ENCODE results near the gene TMEM252. TPM values are rescaled to one million over a fixed set of nuclear protein-coding genes. Genes with fewer than 3 reads are reported as not detected.

Gene TMEM252
- total and polyA plus RNA-seq, 4 donors, result 0.17 TPM; not detected in 3

GRCh38 chr9:68500457-68501381, 40.0 kb downstream of the TMEM252 start:
- no peak overlapping the region for H3K27ac ChIP-seq (ENCODE audit: low read depth in 1 of 2, low read length in 2 of 2)
- no peak overlapping the region for H3K4me3 ChIP-seq (ENCODE audit: low read depth in 1 of 3, low read length in 3 of 3)
- H3K9ac ChIP-seq (ENCODE audit: low read depth in 1 of 2, low read length in 2 of 2), result no peak overlapping the region
- H3K27me3 ChIP-seq (ENCODE audit: control insufficient read depth in 4 of 4, insufficient read depth in 4 of 4, low read length in 3 of 4), result no peaks in the 10 kb centered on the region
- WGBS, result 67% methylated on average over 9 of the region's 9 CpGs
- TF ChIP-seq EGR1 (IDR thresholded peaks at IDR 0.05; ENCODE audit: low read depth in 2 of 2), result no peak
- TF ChIP-seq HNF4A (conservative IDR thresholded peaks at IDR 0.05), result peak; percentile 23 to 37
- peak; percentile 31 for TF ChIP-seq SP1 (IDR thresholded peaks at IDR 0.05)
- peak in 1 of 2 donors; percentile 7 for TF ChIP-seq RAD21 (IDR thresholded peaks at IDR 0.05)
- TF ChIP-seq JUND (IDR thresholded peaks at IDR 0.05), result peak; percentile 26 to 29
- TF ChIP-seq RXRA (IDR thresholded peaks at IDR 0.05), result peak in 1 of 2 donors; percentile 22
- H3K9me3 ChIP-seq (ENCODE audit: control insufficient read depth in 4 of 4, low read length in 3 of 4), result no peaks in the 10 kb centered on the region
- peaks cover 0 to 4% (median 0%) of the 10 kb centered on the region in 4 donors for H3K4me1 ChIP-seq (ENCODE audit: control insufficient read depth in 4 of 4, insufficient read depth in 4 of 4, low read length in 3 of 4)
- DNase-seq (ENCODE audit: low spot score), result no peak
- H3K36me3 ChIP-seq (ENCODE audit: control insufficient read depth in 4 of 4, insufficient read depth in 3 of 4, low read depth in 1 of 4, low read length in 3 of 4), result no peaks in the 10 kb centered on the region

- no peak overlapping the region for H3K27ac ChIP-seq (ENCODE audit: low read depth in 1 of 2, low read length in 2 of 2)
- no peaks in the 10 kb centered on the region for H3K9me3 ChIP-seq (ENCODE audit: control insufficient read depth in 4 of 4, low read length in 3 of 4)
- TF ChIP-seq ATF3 (IDR thresholded peaks at IDR 0.05) (no peak), RXRA (IDR thresholded peaks at IDR 0.05) (no peak), FOXA1 (IDR thresholded peaks at IDR 0.05) (no peak)
These were observed 41.9 kb downstream of the TMEM252 start for GRCh38 chr9:68498816-68499215.

GRCh38 chr9:68497629-68498028, 43.1 kb downstream of the TMEM252 start:
- TF ChIP-seq ZBTB33 (IDR thresholded peaks at IDR 0.05) (no peak), JUND (IDR thresholded peaks at IDR 0.05) (no peak)

More at GRCh38 chr9:68498816-68499215, 41.9 kb downstream of the TMEM252 start:
- H3K9ac ChIP-seq (ENCODE audit: low read depth in 1 of 2, low read length in 2 of 2), result no peak overlapping the region
- DNase-seq (ENCODE audit: low spot score), result no peak
- 87% methylated on average over 2 of the region's 2 CpGs for WGBS
- no peaks in the 10 kb centered on the region for H3K4me1 ChIP-seq (ENCODE audit: control insufficient read depth in 4 of 4, insufficient read depth in 4 of 4, low read length in 3 of 4)
- H3K27me3 ChIP-seq (ENCODE audit: control insufficient read depth in 4 of 4, insufficient read depth in 4 of 4, low read length in 3 of 4), result peaks cover 0 to 2% (median 0%) of the 10 kb centered on the region in 4 donors
- no peak overlapping the region for H3K4me3 ChIP-seq (ENCODE audit: low read depth in 1 of 3, low read length in 3 of 3)
- no peaks in the 10 kb centered on the region for H3K36me3 ChIP-seq (ENCODE audit: control insufficient read depth in 4 of 4, insufficient read depth in 3 of 4, low read depth in 1 of 4, low read length in 3 of 4)

GRCh38 chr9:68496356-68496755, 44.3 kb downstream of the TMEM252 start:
- Histone ChIP-seq H3K9ac (ENCODE audit: low read depth in 1 of 2, low read length in 2 of 2) (no peak overlapping the region), H3K4me1 (ENCODE audit: control insufficient read depth in 4 of 4, insufficient read depth in 4 of 4, low read length in 3 of 4) (no peaks in the 10 kb centered on the region), H3K4me3 (ENCODE audit: low read depth in 1 of 3, low read length in 3 of 3) (no peak overlapping the region), H3K9me3 (ENCODE audit: control insufficient read depth in 4 of 4, low read length in 3 of 4) (no peaks in the 10 kb centered on the region), H3K27ac (ENCODE audit: low read depth in 1 of 2, low read length in 2 of 2) (no peak overlapping the region), H3K27me3 (ENCODE audit: control insufficient read depth in 4 of 4, insufficient read depth in 4 of 4, low read length in 3 of 4) (peaks cover 0 to 2% (median 0%) of the 10 kb centered on the region in 4 donors), H3K36me3 (ENCODE audit: control insufficient read depth in 4 of 4, insufficient read depth in 3 of 4, low read depth in 1 of 4, low read length in 3 of 4) (no peaks in the 10 kb centered on the region)
- DNase-seq (ENCODE audit: low spot score), result no peak
- TF ChIP-seq HNF4G (IDR thresholded peaks at IDR 0.05) (no peak), SP1 (IDR thresholded peaks at IDR 0.05) (no peak), NR2F2 (IDR thresholded peaks at IDR 0.05) (no peak), FOXA2 (IDR thresholded peaks at IDR 0.05) (no peak), YY1 (IDR thresholded peaks at IDR 0.05) (no peak), ZBTB33 (IDR thresholded peaks at IDR 0.05) (no peak), JUND (IDR thresholded peaks at IDR 0.05) (no peak), HNF4A (conservative IDR thresholded peaks at IDR 0.05) (no peak), TAF1 (conservative IDR thresholded peaks at IDR 0.05) (no peak), ATF3 (IDR thresholded peaks at IDR 0.05) (no peak), GABPA (IDR thresholded peaks at IDR 0.05 in 1 of 2, conservative IDR thresholded peaks at IDR 0.05 in 1 of 2) (no peak), CTCF (IDR thresholded peaks at IDR 0.05; ENCODE audit: low read depth, low read length, missing input control) (no peak)

More at GRCh38 chr9:68497629-68498028, 43.1 kb downstream of the TMEM252 start:
- H3K9me3 ChIP-seq (ENCODE audit: control insufficient read depth in 4 of 4, low read length in 3 of 4), result no peaks in the 10 kb centered on the region
- no peak for DNase-seq (ENCODE audit: low spot score)
- no peak overlapping the region for H3K9ac ChIP-seq (ENCODE audit: low read depth in 1 of 2, low read length in 2 of 2)
- no peaks in the 10 kb centered on the region for H3K36me3 ChIP-seq (ENCODE audit: control insufficient read depth in 4 of 4, insufficient read depth in 3 of 4, low read depth in 1 of 4, low read length in 3 of 4)
- H3K27ac ChIP-seq (ENCODE audit: low read depth in 1 of 2, low read length in 2 of 2), result no peak overlapping the region
- H3K4me1 ChIP-seq (ENCODE audit: control insufficient read depth in 4 of 4, insufficient read depth in 4 of 4, low read length in 3 of 4), result no peaks in the 10 kb centered on the region
- peaks cover 0 to 2% (median 0%) of the 10 kb centered on the region in 4 donors for H3K27me3 ChIP-seq (ENCODE audit: control insufficient read depth in 4 of 4, insufficient read depth in 4 of 4, low read length in 3 of 4)
- H3K4me3 ChIP-seq (ENCODE audit: low read depth in 1 of 3, low read length in 3 of 3), result no peak overlapping the region
- 80% methylated on average over 1 of the region's 1 CpG for WGBS
